HG03159 (cell line): ENCODE results near the gene PRCD.
"Not testable (repeated sequence)": the region's sequence is repeated elsewhere in the genome, so short reads cannot be mapped to it uniquely, and the experiment has no call there.

Experiments used
- ATAC-seq: cut with Tn5 transposase; IDR thresholded peaks from one replicate; pipeline ENCODE4 v1.9.1; 2021; ENCODE audit warnings: mild to moderate bottlenecking, moderate library complexity; ENCODE audit not compliant: unreplicated experiment

The PRCD gene

DNA sequence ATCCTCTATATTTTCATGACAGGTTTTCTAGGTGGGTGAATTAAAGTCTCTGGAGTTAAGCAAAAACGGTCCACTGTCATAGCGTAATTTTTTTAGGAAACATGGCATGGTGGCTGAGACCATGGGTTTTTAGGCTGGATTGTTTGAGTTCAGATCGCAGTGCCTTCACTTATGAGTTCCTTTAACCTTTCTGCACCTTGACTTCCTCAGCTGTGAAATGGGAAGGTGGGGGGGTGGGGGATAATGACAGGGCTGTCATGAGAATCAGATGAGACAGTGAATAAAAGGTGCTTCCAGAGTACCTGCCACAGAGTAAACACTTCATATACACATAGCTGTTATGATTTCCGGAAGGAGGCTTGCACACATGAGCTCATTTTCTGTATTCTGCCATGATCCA, 11.8 kb downstream of the PRCD start:
- ATAC-seq = no peak

DNA sequence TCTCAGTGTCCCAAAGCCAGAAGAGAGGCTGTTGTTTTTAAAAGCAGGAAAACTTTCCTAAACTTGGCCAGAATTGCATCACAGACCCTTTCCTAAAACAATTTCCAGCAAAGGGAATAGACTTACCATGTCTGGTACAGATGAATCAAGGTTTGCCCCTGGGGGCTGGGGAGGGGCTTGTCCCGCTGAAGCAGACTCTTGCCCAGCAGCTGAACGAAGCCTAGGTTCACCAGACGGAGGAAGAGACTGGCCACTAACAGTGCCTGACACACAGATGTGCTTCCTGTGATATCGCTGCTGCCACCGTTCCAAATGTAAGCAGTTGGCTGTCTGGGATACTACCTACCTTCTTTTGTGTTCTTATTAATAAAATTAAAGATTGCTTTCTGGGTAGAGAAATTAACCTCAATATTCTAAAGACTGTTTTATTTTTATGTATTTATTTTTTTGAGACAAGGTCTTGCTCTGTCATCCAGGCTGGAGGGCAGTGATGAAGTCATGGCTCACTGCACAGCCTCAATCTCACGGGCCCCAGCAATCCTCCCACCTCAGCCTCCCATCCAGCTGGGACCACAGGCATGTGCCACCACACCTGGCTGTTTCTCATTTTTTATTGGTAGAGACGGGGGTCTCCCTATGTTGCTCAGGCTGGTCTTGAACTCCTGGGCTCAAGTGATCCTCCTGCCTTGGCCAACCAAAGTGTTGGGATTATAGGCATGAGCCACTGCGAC, 13.5 kb downstream of the PRCD start:
- no peak for ATAC-seq

DNA sequence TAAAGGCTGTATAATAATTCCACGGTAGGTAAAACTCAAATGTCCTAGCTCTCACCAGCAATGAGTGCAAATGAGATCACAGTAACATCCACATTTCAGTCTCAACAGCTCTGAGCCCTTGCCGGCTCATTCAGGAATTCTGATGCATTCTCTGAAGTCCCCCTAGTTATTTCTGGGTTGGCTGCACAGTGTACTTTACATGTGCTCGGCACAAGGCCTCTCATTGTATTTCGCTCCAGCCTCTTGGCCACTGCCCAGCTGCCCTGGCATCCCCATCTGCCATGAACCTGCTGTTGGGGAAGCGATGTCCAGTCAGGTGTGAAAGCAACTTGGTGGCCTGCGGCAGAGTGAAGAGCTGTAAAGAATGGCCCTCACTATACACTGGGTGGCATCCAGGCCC, 14.3 kb downstream of the PRCD start:
- no peak for ATAC-seq

- ATAC-seq = peak; percentile 19
Measured at GRCh38 chr17:76556765-76557367, 17.0 kb downstream of the PRCD start.

DNA sequence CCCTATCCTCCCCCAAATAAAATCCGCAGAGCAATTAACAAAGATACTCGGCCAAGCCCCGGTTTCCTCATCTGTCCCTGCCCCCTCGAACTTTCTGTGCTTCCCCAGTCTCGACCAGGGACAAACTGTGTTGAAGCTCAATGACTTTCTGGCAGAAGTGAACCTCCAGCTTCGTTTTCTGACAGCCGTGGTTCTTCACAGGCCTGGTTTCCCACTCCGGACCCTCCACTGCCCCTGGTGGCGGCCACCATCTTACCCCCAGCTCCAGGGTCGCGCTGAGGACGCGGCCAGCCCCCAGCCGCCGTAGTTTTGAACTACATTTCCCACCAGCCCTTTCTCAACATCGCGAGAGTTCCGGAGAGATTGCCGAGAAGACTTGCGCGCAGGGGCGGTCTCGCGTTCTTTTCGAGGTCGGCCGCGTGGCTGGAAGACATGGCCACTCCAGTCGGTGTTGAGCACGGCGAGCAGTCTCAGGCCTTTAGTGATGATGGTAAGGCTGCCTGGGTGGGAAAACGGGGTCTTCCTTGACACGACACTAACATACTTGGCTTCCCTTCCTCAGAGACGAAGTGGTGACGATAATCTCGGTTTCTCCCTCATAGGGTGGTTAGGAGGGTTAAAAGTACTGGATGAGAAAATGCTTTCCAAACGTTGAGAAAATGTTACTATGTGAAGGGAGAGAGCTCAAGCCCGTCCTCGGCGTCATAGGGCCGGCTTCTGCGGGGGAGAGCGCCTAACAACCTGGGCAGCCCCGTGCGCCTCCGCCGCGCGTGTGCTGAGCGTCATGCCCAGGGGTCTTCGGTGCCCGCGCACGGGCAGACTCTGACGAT, 17.7 kb downstream of the PRCD start:
- ATAC-seq = peak; percentile 84

DNA sequence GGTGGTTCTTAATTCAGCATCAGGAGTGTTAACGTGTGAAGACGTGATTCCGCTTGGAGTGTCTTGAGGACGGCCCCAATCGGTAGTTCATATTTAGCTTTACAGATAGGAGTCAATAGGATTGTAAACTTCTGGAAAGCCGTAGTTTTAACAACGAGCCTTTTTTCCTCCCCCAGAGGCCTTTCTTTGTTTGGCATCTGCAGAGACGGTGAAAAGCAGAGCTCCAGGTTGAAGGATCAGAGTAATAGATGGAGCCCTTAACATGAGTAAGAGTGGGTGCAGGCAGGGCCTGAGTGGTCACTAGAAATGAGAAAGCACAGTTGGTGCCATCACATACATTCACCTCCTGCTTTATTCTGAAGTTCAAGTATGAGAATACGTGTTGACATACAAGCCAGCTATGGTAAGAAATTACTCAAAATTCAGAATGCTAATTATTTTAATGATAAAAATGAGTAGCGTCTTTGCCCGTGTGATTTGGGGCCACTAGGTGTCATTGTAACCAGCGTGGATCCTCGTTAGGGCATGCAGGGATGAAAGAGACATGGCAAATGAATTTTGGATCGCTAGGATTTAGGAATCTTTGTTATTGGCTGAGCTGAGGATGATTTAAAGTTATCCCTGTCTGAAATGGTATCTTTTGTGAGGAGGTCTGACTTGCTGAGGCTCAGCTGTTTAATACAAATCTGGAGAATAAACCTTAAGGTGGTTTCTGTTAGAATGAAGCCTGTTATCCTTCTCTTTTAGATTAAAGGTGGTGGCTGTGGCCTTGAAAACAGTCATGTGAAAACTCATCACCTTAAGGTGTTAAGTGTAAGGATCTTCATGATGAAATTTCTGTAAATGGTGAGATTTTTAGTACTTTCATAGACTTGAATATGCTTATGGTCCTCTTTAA, 18.6 kb downstream of the PRCD start:
- ATAC-seq = no peak

- ATAC-seq = not testable (repeated sequence)
Measured at GRCh38 chr17:76559460-76559859, 19.6 kb downstream of the PRCD start.

DNA sequence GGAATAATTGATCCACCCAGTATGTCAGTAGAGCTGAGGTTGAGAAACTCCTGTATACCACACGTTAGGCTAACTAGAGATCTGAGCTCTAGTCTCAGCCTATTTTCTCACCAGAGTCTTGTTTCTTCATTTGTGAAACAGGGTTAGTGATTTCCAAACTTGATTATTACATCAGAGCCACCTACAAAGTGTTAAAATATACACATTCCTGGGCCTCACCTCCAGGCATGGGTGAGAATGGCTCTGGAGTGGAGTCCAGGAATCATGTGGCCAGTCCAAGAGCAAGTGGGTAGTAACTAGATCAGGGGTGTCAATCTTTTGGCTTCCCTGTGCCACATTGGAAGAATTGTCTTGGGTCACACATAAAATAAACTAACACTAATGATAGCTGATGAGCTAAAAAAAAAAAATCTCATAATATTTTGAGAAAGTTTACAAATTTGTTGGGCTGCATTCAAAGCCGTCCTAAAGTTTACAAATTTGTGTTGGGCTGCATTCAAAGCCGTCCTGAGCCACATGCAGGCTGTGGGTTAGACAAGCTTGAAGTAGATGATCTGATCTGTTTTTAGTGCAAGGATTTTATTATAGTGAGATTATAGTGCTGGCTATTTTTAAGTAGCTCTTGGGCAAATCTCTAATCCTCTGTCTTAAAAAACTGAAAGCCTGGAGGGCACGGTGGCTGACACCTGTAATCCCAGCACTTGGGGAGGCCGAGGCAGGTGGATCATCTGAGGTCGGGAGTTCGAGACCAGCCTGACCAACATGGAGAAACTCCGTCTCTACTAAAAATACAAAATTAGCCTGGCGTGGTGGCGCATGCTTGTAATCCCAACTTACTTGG, 20.4 kb downstream of the PRCD start:
- ATAC-seq = no peak

GRCh38 chr17:76560877-76561221, 21.0 kb downstream of the PRCD start:
- ATAC-seq = no peak

- ATAC-seq = no peak
Measured at GRCh38 chr17:76561332-76561731, 21.5 kb downstream of the PRCD start.

GRCh38 chr17:76561799-76562268, 22.0 kb downstream of the PRCD start:
- no peak for ATAC-seq

DNA sequence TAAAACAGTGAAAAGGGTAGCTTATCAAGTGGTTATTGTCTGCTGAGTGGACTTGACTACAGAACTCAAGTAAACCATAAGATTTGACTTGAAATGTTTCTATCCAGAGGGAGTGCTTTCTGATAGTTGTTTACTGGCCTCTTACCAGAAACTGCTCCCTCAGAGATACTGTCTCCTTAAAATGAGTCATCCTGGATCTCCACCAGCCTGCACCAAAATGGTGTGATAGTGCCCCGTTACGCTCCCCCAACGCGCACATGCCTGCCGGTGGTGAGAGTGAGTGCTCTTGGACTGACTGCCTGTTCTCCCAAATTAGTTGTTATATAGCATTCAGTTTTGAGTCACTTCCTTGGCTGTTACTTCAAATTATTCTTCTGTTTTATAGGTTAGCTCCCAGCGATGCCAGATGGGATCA, 22.9 kb downstream of the PRCD start:
- ATAC-seq = no peak

DNA sequence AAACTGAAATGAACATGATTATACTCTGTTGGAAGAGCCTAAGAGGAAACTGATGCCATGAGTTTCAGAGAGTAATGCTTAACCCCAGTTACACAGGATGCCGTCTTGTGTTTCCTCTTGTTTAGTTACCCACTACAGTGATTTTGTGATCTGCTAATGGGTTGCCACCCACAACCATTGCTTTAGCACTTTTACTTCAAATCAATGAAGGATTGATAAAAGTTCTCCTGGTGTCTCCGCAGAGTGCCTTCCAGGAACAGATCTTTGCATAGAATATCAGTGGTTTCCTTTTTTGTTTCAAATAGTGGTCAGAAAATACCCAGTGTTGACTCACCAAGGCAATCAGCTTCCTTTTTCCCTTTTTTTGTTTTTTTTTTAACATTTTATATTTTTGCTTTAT, 23.5 kb downstream of the PRCD start:
- not testable (repeated sequence) for ATAC-seq

DNA sequence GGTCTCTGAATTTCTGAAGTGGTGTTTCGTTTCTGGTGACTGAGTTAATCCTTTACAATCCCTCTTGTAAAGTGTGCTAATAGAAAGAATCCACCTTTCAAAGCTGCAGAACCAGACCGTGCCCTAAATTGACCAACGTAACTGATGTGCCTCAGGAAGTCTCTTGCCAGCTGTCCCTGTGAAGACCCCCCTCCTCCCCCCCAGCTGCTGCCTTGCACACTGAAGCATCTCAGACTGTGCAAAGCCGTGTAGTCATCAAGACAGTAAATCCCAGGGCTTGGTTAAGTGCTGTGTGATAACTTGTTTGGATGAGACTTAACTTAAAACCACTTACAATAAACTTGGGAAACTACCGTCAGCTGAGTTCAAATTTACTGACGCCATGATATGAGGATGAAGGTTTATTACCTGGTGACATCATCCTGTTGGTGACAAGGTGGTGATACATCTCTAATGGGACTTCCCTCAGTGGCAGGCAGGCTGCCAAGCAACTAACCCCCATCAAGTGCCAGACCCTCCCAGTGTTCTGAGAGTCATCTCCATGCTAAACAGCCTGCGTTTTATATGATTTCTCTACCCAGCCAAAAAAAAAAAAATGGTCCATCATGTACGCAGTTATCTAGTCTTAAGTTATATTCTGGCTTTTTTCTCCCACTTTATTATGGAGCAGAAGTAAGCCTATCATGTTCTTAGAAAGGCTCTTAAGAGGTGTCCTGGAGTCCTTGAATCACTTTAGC, 25.3 kb downstream of the PRCD start:
- not testable (repeated sequence) for ATAC-seq

DNA sequence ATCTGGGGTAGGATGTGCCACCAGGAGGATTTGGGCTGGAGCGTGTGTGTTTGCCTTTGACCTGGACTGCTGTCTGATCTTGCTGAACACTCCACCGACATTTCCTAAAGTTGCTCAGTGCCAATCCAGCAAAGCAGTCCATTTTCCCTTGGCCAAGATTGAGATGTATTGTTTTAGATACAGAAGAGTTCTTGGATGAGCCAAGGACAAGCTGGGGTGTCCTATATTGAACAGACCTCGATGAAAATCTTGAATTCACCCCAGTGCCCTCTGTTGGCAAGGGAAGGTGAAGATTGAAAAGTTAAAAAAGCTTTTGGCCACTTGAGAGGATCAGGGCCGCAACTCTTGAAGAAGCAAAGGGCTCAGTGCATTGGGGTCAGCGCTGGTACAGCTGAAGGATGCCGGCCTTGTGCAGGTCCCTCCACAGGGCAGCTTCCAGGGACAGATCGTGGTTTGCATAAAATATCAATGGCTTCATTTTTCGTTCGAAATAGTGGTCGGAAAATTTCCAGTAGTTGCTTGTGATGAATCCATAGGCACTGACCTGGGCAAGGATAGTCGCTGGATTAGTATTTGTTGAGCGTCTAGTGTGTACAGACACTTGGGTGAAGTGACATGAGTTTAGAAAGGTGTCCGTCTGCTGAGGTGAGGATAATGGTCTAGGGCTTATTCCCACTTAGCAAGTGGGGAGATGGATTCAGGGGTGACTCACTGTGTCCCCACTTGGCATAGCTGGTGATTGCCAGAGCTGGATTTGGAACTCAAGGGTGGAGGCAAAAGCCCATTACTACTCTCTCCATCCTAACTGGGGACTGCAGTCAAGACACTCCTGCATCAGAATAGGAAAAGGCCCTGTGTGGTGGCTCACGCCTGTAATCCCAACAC, 26.1 kb downstream of the PRCD start:
- ATAC-seq = no peak

DNA sequence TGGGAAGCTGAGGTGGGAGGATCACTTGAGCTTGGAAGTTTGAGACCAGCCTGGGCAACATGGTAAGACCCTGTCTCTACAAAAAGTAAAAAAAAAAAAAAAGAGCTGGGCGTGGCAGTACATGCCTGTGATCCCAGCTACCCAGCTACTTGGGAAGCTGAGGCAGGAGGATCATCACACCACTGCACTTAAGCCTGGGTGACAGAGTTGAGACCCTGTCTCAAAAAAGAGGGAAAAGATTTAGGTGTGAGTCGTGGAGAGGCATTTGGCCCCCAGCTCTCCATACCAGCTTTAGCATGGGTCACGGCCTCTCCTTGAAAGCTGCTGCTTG, 26.7 kb downstream of the PRCD start:
- no peak for ATAC-seq

GRCh38 chr17:76566988-76567431, 27.2 kb downstream of the PRCD start:
- ATAC-seq = no peak
